ENCODE results near the gene KCNT1. TPM values are rescaled to one million over a fixed set of nuclear protein-coding genes. Genes with fewer than 3 reads are reported as not detected.
"Not testable (repeated sequence)": the region's sequence is repeated elsewhere in the genome, so short reads cannot be mapped to it uniquely, and the experiment has no call there.

Gene KCNT1
- total and polyA plus RNA-seq, 4 donors = 9.5 to 24.7 (median 16.3) TPM

GRCh38 chr9:135671591-135672041, 30.4 kb upstream of the KCNT1 start:
- Histone ChIP-seq H3K27ac (ENCODE audit: low read depth, low read length) (no peak overlapping the region), H3K4me1 (ENCODE audit: control insufficient read depth, insufficient read depth, low read length) (peaks cover 7% of the 10 kb centered on the region), H3K27me3 (ENCODE audit: control insufficient read depth, insufficient read depth, low read length) (no peaks in the 10 kb centered on the region), H3K36me3 (ENCODE audit: control insufficient read depth, insufficient read depth, low read length) (no peaks in the 10 kb centered on the region), H3K4me3 (ENCODE audit: low read depth, low read length) (no peak overlapping the region), H3K9me3 (ENCODE audit: control insufficient read depth, insufficient read depth, low read length) (no peaks in the 10 kb centered on the region)
- DNase-seq (ENCODE audit: low read depth in 4 of 6, low spot score in 6 of 6) = no peak
- 53% methylated on average over 17 of the region's 17 CpGs for WGBS (ENCODE audit: insufficient coverage)

DNA sequence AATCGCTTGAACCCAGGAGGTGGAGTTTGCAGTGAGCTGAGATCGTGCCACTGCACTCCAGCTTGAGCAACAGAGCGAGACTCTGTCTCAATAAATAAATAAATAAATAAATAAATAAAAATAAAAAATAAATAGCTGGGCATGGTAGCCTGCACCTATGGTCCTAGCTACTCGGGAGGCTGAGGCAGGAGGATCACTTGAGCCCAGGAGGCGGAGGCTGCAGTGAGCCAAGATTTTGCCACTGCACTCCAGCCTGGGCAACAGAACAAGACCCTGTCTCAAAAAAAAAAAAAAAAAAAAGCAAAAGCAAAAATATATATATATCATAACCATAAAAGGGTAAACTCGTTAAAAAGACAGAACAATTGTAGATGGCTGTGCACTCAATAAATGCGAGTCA, 29.2 kb upstream of the KCNT1 start:
- not testable (repeated sequence) for H3K4me3 ChIP-seq (ENCODE audit: low read depth, low read length); H3K9me3 ChIP-seq (ENCODE audit: control insufficient read depth, insufficient read depth, low read length); H3K27ac ChIP-seq (ENCODE audit: low read depth, low read length); DNase-seq (ENCODE audit: low read depth in 4 of 6, low spot score in 6 of 6); H3K36me3 ChIP-seq (ENCODE audit: control insufficient read depth, insufficient read depth, low read length); H3K4me1 ChIP-seq (ENCODE audit: control insufficient read depth, insufficient read depth, low read length); H3K27me3 ChIP-seq (ENCODE audit: control insufficient read depth, insufficient read depth, low read length)
- WGBS (ENCODE audit: insufficient coverage) = no CpG with 5 or more reads among the region's 7 CpGs

DNA sequence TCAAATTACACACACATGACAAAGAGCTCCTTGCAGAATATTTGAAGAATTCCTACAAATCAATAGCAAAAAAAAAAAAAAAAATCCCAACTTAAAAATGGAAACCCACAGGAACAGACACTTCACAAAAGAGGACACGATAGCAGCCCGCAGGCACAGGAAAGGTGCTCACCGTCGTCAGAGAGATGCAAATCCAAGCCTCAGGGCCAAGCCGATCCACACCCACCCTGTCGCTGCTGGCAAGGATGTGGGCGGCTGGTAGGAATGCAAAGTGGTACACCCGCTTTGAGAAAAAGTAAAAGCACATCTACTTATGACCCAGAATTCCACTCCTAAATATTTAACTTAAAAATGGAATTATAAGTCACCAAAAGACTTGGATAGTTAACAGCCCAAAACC, 28.0 kb upstream of the KCNT1 start:
- Histone ChIP-seq H3K27me3 (ENCODE audit: control insufficient read depth, insufficient read depth, low read length) (no peaks in the 10 kb centered on the region), H3K4me3 (ENCODE audit: low read depth, low read length) (no peak overlapping the region), H3K9me3 (ENCODE audit: control insufficient read depth, insufficient read depth, low read length) (no peaks in the 10 kb centered on the region), H3K27ac (ENCODE audit: low read depth, low read length) (no peak overlapping the region), H3K36me3 (ENCODE audit: control insufficient read depth, insufficient read depth, low read length) (no peaks in the 10 kb centered on the region), H3K4me1 (ENCODE audit: control insufficient read depth, insufficient read depth, low read length) (no peaks in the 10 kb centered on the region)
- WGBS (ENCODE audit: insufficient coverage) = 92% methylated on average over 6 of the region's 8 CpGs
- DNase-seq (ENCODE audit: low read depth in 4 of 6, low spot score in 6 of 6) = no peak

DNA sequence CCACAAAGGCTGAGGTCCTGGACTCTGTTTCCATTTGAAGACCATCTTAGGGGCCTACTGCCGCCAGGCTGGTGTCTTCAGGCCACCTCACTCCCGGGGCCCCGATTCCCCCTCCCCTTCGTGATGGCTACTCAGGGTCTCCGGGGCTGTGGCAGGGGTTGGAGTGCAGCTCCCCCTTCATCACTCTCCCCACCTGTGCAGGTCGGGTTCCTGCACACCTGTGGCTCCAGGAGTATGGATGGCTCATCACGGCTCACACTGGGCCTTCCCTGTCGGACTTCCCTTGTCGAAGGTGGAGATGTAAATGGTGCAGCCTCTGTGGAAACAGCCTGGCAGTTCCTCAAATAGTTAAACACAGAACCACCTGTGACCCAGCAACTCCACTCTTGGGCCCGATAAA, 27.0 kb upstream of the KCNT1 start:
- WGBS (ENCODE audit: insufficient coverage) = 75% methylated on average over 10 of the region's 10 CpGs
- DNase-seq (ENCODE audit: low read depth in 4 of 6, low spot score in 6 of 6) = no peak
- Histone ChIP-seq H3K27ac (ENCODE audit: low read depth, low read length) (no peak overlapping the region), H3K36me3 (ENCODE audit: control insufficient read depth, insufficient read depth, low read length) (no peaks in the 10 kb centered on the region), H3K27me3 (ENCODE audit: control insufficient read depth, insufficient read depth, low read length) (no peaks in the 10 kb centered on the region), H3K9me3 (ENCODE audit: control insufficient read depth, insufficient read depth, low read length) (no peaks in the 10 kb centered on the region), H3K4me3 (ENCODE audit: low read depth, low read length) (no peak overlapping the region), H3K4me1 (ENCODE audit: control insufficient read depth, insufficient read depth, low read length) (no peaks in the 10 kb centered on the region)

- 85% methylated on average over 9 of the region's 13 CpGs for whole genome bisulfite sequencing (ENCODE audit: insufficient coverage)
Observed at GRCh38 chr9:135676891-135677290, 25.1 kb upstream of the KCNT1 start.

GRCh38 chr9:135677641-135678168, 24.3 kb upstream of the KCNT1 start:
- H3K36me3 ChIP-seq (ENCODE audit: control insufficient read depth, insufficient read depth, low read length) = no peaks in the 10 kb centered on the region
- H3K9me3 ChIP-seq (ENCODE audit: control insufficient read depth, insufficient read depth, low read length) = no peaks in the 10 kb centered on the region
- no peaks in the 10 kb centered on the region for H3K4me1 ChIP-seq (ENCODE audit: control insufficient read depth, insufficient read depth, low read length)
- no peak for DNase-seq (ENCODE audit: low read depth in 4 of 6, low spot score in 6 of 6)
- WGBS (ENCODE audit: insufficient coverage) = 89% methylated on average over 22 of the region's 22 CpGs
- H3K4me3 ChIP-seq (ENCODE audit: low read depth, low read length) = no peak overlapping the region
- no peaks in the 10 kb centered on the region for H3K27me3 ChIP-seq (ENCODE audit: control insufficient read depth, insufficient read depth, low read length)
- no peak overlapping the region for H3K27ac ChIP-seq (ENCODE audit: low read depth, low read length)

More at GRCh38 chr9:135676891-135677290, 25.1 kb upstream of the KCNT1 start:
- Histone ChIP-seq H3K27me3 (ENCODE audit: control insufficient read depth, insufficient read depth, low read length) (no peaks in the 10 kb centered on the region), H3K36me3 (ENCODE audit: control insufficient read depth, insufficient read depth, low read length) (no peaks in the 10 kb centered on the region), H3K4me3 (ENCODE audit: low read depth, low read length) (no peak overlapping the region), H3K9me3 (ENCODE audit: control insufficient read depth, insufficient read depth, low read length) (no peaks in the 10 kb centered on the region), H3K4me1 (ENCODE audit: control insufficient read depth, insufficient read depth, low read length) (no peaks in the 10 kb centered on the region), H3K27ac (ENCODE audit: low read depth, low read length) (no peak overlapping the region)
- DNase-seq (ENCODE audit: low read depth in 4 of 6, low spot score in 6 of 6) = no peak

DNA sequence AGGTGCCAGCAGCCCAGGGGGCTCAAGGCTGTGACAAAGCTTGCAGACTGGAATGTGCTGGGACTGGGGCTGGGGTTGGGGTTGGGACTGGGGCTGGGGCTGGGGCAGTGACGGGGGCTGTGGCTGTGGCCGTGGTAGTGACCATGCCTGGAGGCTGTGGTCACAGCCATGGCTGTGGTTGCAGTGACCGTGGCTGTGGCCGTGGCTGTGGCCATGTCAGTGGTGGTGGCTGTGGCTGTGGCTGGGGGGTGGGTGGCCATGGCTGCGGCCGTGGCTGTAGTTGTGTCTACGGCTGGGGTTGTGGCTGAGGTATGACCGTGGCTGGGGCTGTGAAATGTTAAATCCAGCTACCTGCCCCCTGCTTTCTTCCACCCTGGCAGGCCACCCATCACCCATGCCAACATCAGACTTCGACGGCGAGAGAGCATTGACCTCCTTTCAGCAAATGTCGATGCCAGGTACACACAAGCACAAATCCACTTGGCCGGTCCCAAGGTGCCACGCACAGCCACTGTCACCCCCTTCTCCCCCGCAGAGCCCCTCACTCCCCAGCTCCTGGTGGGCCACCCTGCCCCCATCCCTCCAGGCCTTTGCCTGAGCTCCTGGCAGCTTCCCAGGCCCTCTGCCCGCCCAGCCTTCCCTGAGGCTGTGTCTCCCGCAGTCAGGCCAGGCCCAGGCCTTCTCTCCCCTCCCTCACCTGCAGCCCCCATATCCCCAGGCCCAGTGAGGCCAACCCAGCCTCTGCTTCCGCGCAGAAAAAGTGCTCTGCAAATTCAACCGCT, 23.6 kb upstream of the KCNT1 start:
- no peak overlapping the region for H3K4me3 ChIP-seq (ENCODE audit: low read depth, low read length)
- no peaks in the 10 kb centered on the region for H3K36me3 ChIP-seq (ENCODE audit: control insufficient read depth, insufficient read depth, low read length)
- no peaks in the 10 kb centered on the region for H3K27me3 ChIP-seq (ENCODE audit: control insufficient read depth, insufficient read depth, low read length)
- no peaks in the 10 kb centered on the region for H3K4me1 ChIP-seq (ENCODE audit: control insufficient read depth, insufficient read depth, low read length)
- no peak for DNase-seq (ENCODE audit: low read depth in 4 of 6, low spot score in 6 of 6)
- no peaks in the 10 kb centered on the region for H3K9me3 ChIP-seq (ENCODE audit: control insufficient read depth, insufficient read depth, low read length)
- WGBS (ENCODE audit: insufficient coverage) = 87% methylated on average over 16 of the region's 20 CpGs
- no peak overlapping the region for H3K27ac ChIP-seq (ENCODE audit: low read depth, low read length)

- no peak for DNase-seq (ENCODE audit: low read depth in 4 of 6, low spot score in 6 of 6)
- Histone ChIP-seq H3K36me3 (ENCODE audit: control insufficient read depth, insufficient read depth, low read length) (no peaks in the 10 kb centered on the region), H3K4me1 (ENCODE audit: control insufficient read depth, insufficient read depth, low read length) (no peaks in the 10 kb centered on the region), H3K4me3 (ENCODE audit: low read depth, low read length) (no peak overlapping the region), H3K27ac (ENCODE audit: low read depth, low read length) (no peak overlapping the region), H3K9me3 (ENCODE audit: control insufficient read depth, insufficient read depth, low read length) (no peaks in the 10 kb centered on the region), H3K27me3 (ENCODE audit: control insufficient read depth, insufficient read depth, low read length) (no peaks in the 10 kb centered on the region)
- 65% methylated on average over 13 of the region's 16 CpGs for WGBS (ENCODE audit: insufficient coverage)
Observed at GRCh38 chr9:135680056-135680455, 21.9 kb upstream of the KCNT1 start.

DNA sequence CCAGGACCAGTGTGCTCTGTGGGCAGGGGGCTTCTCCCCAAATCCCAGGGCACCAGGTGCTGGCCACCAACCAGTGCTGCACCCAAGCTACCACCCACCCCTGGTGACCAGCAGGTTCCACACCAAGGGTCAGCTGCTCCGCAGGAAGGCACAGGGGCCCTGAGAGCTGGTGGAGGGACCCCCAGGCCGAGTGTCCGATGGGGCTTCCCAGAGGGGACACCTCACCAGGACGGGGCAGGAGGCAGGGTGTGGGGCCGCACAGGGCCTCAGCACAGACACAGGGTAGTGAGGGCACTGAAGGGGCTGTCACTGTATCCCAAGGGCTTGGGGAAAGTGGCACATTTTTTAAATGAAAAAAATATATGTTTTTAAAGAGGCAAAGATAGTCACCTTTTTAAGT, 20.8 kb upstream of the KCNT1 start:
- DNase-seq (ENCODE audit: low read depth in 4 of 6, low spot score in 6 of 6) = no peak
- no peak overlapping the region for H3K27ac ChIP-seq (ENCODE audit: low read depth, low read length)
- H3K4me1 ChIP-seq (ENCODE audit: control insufficient read depth, insufficient read depth, low read length) = no peaks in the 10 kb centered on the region
- no peak overlapping the region for H3K4me3 ChIP-seq (ENCODE audit: low read depth, low read length)
- WGBS (ENCODE audit: insufficient coverage) = 93% methylated on average over 5 of the region's 5 CpGs
- no peaks in the 10 kb centered on the region for H3K27me3 ChIP-seq (ENCODE audit: control insufficient read depth, insufficient read depth, low read length)
- H3K9me3 ChIP-seq (ENCODE audit: control insufficient read depth, insufficient read depth, low read length) = no peaks in the 10 kb centered on the region
- H3K36me3 ChIP-seq (ENCODE audit: control insufficient read depth, insufficient read depth, low read length) = no peaks in the 10 kb centered on the region

DNA sequence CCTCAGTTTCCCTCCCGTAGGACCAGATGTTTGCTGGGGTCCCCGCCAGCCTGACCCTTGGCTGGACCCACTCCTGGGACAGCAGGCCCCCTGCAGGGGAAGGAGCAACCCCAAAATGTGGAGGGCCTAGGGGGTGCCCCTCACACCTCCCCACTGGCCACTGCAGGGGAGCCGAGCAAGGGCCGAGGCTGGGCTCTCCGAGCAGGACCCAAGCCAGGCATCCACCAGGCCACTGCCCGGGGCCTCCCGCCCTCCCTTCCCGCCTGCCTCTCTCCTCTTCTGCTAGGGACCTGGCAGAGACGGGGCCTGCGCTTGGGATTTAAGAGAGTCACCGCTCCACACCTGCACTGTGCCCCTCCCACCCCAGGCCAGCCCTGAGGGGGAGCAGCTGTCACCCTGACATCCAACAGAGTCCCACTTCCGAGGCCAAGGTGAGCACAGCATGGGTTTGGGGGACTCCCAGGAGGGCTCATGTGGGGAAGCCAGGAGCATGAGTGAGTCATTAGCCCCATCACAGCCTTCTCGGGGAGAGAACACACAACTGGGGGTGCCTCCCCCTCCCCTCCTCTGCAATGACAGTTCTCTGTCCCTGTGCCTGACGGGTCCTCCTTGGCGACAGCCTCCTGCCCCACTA, 18.5 kb upstream of the KCNT1 start:
- Histone ChIP-seq H3K27me3 (ENCODE audit: control insufficient read depth, insufficient read depth, low read length) (no peaks in the 10 kb centered on the region), H3K4me3 (ENCODE audit: low read depth, low read length) (no peak overlapping the region), H3K36me3 (ENCODE audit: control insufficient read depth, insufficient read depth, low read length) (peaks cover 2% of the 10 kb centered on the region), H3K9me3 (ENCODE audit: control insufficient read depth, insufficient read depth, low read length) (no peaks in the 10 kb centered on the region), H3K27ac (ENCODE audit: low read depth, low read length) (no peak overlapping the region), H3K4me1 (ENCODE audit: control insufficient read depth, insufficient read depth, low read length) (no peaks in the 10 kb centered on the region)
- DNase-seq (ENCODE audit: low read depth in 4 of 6, low spot score in 6 of 6) = no peak
- WGBS (ENCODE audit: insufficient coverage) = 84% methylated on average over 13 of the region's 15 CpGs
